ENCODE data around the gene NDFIP1.
A peak's percentile ranks its signal among the peaks of the same experiment; 100 is the strongest.
"Not testable (repeated sequence)": the region's sequence is repeated elsewhere in the genome, so short reads cannot be mapped to it uniquely, and the experiment has no call there.

NDFIP1 gene

GRCh38 chr5:142120247-142120935, 11.8 kb downstream of the NDFIP1 start:
- ATAC-seq, result no peak

GRCh38 chr5:142122121-142122520, 13.5 kb downstream of the NDFIP1 start:
- ATAC-seq, result peak in 1 of 2 donors; percentile 44

DNA sequence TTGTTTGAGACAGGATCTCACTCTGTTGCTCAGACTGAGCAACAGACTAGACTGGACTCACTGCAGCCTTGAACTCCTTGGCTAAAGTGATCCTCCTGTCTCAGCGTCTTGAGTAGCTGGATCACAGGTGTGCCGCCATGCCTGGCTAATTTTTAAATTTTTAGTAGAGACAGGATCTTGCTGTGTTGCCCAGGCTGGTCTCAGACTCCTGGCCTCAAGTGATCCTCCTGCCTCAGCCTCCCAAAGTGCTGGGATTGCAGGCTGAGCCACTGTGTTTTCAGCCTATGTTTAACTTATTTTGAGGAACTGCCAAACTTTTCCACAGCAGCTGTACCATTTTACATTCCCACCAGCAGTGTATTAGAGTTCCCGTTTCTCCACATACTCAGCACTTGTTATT, 16.8 kb downstream of the NDFIP1 start:
- ATAC-seq, result no peak

GRCh38 chr5:142125963-142126362, 17.4 kb downstream of the NDFIP1 start:
- no peak for ATAC-seq

GRCh38 chr5:142128675-142129208, 20.2 kb downstream of the NDFIP1 start:
- peak; percentile 21 to 75 for ATAC-seq

DNA sequence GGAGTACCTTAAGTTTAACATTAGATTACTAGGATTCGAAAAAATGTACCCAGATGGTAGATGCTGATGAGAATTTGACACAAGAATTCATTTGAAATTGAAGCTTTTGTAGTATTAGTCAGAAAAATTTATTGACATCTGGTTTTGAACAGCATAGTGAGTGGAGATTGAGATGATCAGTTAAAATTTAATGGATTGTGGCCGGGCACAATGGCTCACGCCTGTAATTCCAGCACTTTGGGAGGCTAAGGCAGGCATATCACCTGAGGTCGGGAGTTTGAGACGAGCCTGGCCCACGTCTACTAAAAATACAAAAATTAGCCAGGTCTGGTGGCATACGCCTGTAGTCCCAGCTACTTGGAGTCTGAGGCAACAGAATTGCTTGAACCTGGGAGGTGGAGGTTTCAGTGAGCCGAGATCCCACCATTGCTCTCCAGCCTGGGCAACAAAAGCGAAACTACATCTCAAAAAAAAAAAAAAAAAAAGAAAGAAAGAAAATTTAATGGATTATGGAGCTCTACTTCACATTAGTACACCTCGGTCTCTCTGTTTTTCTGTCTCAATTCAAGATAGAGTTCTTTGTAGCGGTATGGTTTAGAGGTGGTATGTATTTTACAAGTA, 21.0 kb downstream of the NDFIP1 start:
- ATAC-seq, result no peak

DNA sequence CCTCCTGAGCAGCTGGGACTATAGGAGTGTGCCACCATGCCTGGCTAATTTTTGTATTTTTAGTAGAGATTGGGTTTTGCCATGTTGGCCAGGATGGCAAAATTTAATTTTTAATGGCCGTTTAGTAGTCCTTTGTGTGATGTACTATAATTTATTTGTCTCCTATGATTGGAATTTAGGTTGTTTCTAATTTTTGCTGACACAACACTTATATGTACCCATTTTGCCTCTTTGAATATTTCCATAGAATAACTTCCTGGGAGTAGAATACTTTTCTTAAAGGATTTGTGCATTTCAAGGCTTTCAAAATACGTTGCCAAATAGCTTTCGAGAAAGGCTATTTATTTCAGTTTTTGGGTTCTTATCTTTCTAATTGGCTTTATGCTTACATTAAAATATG, 22.8 kb downstream of the NDFIP1 start:
- no peak for ATAC-seq

DNA sequence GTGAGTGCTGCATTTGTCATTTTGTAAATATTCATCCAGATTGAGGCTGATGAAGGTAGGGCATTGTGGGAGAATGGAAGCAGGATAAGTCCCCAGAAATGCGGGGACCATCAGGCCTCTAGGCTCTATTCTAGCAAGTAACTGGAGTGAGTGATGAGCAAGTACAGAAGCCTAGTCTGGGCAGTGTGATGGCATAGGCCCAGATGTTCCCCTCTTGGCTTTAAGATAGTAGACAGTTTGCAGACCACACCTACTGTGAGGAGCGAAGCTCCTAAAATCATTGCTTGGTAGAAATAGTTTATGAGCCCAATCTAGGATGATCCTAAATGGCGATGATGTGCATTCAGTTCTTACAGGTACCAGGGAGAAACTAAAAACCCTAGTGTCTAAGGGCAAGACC, 24.3 kb downstream of the NDFIP1 start:
- no peak for ATAC-seq

DNA sequence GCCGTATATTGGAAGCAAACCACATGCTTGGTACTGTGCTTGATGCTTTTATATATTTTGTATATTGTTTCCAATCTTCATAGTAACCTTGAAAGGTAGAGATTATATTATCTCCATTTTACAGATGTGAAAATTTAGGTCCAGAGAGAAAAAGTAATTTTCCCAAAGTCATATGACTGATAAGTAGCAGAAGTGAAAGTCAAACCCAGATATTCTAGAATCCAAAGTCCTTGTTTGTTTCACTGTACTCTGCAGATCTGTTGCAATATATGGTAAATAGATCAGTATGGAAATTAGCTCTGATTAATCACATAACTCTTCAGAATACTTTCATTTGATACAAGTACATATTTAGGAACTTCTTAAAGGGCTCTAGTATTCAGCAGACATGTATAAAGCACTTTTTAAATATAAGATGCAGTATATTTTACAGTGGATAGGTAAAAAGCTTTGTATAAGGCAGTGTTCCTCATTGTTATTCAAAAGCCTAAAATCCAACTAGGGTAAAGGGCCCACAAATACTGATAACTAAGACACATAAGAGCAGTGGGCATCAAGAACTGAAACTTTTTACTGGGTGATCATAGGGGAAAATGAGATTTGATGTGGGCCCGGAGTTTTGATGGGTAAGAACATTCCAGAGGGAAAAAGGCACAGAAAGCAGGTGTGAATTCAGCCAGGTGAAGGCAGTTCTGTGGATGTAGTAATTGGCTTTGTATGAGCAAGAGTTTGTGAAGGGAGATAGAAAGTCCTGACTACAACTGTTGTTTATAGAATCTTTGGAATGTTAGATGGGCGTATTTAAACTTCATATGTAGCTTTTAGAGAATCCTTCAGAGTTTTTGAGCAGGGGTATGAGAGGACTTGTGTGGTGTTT, 25.0 kb downstream of the NDFIP1 start:
- ATAC-seq, result peak in 1 of 2 donors; percentile 33

DNA sequence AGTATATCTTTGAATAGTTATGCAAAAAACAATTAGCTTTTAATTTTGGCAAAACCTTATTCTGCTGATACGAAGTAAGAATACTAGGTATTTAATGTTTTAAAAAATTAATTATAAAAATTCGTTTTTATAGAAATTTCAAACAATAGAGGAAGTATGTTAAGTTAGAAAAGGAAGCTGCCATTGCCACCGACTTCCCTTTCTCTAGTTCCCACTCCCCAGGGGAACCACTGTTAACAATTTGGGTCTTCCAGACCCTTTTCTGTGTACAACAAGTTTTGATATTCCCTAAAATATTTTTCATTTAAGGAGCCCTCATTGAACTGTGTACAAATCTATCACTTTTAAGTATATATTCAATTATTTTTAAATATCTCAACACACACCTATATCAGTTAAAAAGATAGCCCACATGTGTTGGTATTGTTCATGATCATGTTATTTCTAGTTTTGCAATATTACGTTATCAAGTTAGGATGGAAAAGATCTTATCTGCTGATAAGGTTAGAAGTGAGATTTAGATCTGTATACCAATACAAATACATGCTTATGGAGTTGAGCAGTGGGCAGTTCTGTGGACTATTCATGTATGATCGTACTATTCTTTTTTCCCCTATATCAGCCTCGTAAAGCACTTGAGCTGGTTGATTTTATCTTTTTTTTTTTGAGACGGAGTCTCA, 25.9 kb downstream of the NDFIP1 start:
- no peak for ATAC-seq

DNA sequence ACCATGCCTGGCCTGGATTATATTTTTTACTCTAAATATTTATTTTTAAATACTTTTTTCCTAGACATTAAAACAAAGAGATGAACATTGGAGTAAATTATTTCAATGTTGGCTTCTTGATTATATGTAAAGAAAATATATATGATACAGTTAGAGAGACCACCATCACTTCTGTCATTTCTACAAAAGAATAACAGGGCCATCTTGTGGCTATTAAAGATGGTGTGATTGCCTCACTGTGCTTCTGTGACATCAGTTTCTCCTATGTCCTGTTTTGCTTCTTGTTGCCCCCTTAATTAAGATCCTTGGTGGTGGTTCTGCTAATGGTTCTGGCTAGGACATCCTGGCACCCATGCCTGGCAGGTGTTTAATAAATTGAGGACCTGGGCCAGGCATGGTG, 32.9 kb downstream of the NDFIP1 start:
- no peak for ATAC-seq

DNA sequence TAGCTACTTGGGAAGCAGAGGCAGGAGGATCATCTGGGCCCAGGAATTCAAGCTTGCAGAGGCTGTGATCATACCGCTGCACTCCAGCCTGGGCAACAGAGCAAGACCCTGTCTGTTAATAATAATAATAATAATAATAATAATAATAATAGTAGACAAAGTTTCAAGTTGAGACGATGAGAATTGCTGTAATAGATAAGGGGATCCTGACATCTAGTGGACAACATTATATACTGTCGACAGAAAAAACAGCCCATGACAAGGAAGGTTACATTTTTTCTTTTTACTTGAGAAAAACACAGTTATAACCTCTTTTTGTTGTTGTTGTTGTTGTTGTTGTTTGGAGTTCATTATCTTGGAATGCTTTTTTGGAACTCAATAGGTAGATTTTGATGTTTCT, 35.3 kb downstream of the NDFIP1 start:
- peak; percentile 36 to 44 for ATAC-seq

DNA sequence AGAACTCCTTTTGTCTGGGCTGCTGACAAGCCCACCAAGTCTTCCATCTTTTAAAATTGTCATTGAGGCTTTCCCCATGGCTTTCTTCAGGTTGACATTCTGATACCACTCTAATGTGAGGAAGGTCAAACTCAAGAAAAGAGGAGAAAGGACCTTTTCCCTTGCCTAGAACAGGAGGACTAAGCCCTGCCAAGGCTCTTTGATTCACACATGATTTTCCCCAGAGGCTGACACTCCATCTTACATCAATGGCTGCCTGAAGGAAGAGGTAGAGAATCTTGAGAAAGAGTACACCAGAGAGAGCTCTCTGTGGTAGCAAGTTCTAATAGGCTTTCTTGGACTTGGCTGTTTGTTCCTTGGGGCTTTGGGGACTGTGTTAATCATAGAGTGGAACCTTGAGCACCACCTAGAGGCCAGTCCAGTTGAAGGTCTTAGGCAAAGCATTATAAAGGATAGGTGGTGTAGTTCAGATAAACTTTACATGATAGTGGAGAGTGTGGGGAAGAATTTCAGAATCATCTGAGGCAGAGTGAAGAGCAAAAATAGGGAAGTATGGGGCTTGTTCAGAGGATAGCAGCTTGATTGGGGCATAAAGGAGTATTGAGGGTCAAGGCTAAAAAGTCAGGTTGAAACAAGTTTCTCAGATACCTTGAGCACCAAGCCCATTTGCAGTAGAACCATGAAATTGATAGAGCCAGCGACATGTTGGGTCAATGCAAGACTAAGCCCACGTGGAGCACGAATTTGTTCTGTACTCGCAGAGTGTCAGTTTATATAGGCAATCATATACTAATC, 36.7 kb downstream of the NDFIP1 start:
- peak; percentile 81 to 89 for ATAC-seq

GRCh38 chr5:142149363-142149762, 40.8 kb downstream of the NDFIP1 start:
- no peak for ATAC-seq

GRCh38 chr5:142150431-142150830, 41.9 kb downstream of the NDFIP1 start:
- ATAC-seq, result no peak

- peak; percentile 44 to 62 for ATAC-seq
Observed at GRCh38 chr5:142151436-142152383, 43.1 kb downstream of the NDFIP1 start.

DNA sequence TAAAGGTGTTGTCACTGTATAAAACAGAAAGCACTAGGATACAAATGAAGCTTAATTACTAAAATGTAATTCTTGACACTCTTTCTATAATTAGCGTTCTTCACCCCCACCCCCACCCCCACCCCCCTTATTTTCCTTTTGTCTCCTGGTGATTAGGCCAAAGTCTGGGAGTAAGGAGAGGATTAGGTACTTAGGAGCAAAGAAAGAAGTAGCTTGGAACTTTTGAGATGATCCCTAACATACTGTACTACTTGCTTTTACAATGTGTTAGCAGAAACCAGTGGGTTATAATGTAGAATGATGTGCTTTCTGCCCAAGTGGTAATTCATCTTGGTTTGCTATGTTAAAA, 43.8 kb downstream of the NDFIP1 start:
- no peak for ATAC-seq

- no peak for ATAC-seq
Observed at GRCh38 chr5:142153674-142154448, 45.3 kb downstream of the NDFIP1 start.

GRCh38 chr5:142154449-142154841, 45.9 kb downstream of the NDFIP1 start:
- not testable (repeated sequence) for ATAC-seq

Measured in activated CD4-positive, CD25-positive, alpha-beta regulatory T cell treated with anti-CD3 and anti-CD28 coated beads, Interleukin-2, amount 50 U/mL, for 24 hours (primary cell).